Measurements from ENCODE around the gene RPS17.
"Not testable (repeated sequence)": the region's sequence is repeated elsewhere in the genome, so short reads cannot be mapped to it uniquely, and the experiment has no call there.

Gene RPS17

GRCh38 chr15:82502700-82503339 lies 37.4 kb downstream of the RPS17 start:
- H3K27ac ChIP-seq; H3K4me3 ChIP-seq; DNase-seq (ENCODE audit: low read depth, low spot score): not testable (repeated sequence)

DNA sequence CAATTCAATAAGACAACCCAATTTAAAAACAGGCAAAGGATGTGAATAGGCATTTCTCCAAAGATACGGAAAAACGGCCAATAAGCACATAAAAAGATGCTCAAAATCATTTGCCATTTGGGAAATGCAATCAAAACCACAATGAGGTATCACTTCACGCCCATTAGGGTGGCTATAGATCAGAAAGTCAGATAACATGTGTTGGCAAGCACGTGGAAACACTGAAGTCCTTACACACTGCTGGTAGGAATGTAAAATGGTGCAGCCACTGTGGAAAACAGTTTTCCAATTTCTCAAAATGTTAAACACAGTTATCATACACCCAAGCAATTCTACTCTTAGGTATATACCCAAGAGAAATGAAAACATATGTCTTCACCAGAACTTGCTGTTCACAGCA lies 39.5 kb downstream of the RPS17 start:
- not testable (repeated sequence) for H3K4me3 ChIP-seq; DNase-seq (ENCODE audit: low read depth, low spot score); H3K9ac ChIP-seq (ENCODE audit: insufficient read length); H3K9me3 ChIP-seq (ENCODE audit: low read depth, low read length); H3K36me3 ChIP-seq (ENCODE audit: insufficient read depth, low read length); H3K27ac ChIP-seq

More at GRCh38 chr15:82502700-82503339, 37.4 kb downstream of the RPS17 start:
- H3K9me3 ChIP-seq (ENCODE audit: low read depth, low read length); H3K9ac ChIP-seq (ENCODE audit: insufficient read length); H3K36me3 ChIP-seq (ENCODE audit: insufficient read depth, low read length): not testable (repeated sequence)

DNA sequence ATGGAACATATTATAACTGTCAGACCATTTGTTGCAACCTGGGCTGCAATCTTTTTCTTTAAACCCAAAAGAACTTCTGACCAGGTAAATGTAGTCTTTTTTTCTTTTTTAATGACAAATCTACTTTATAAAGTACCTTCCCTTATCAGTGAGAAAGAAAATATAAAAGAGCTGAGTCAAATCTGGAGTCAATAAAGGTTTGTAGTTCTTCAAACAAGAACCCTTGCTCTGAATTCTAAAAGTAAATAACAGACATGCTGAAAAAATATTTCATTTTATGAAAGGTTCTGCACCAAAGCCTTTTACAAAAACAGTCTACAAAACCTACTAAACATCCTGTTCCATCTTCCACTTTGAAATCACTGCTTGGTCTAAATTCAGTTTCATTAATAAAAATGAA lies 42.3 kb downstream of the RPS17 start:
- not testable (repeated sequence) for H3K36me3 ChIP-seq (ENCODE audit: insufficient read depth, low read length); H3K27ac ChIP-seq; H3K9me3 ChIP-seq (ENCODE audit: low read depth, low read length); DNase-seq (ENCODE audit: low read depth, low spot score); H3K4me3 ChIP-seq; H3K9ac ChIP-seq (ENCODE audit: insufficient read length)

GRCh38 chr15:82488250-82488649 lies 52.0 kb downstream of the RPS17 start:
- H3K9ac ChIP-seq (ENCODE audit: insufficient read length); H3K27ac ChIP-seq; H3K36me3 ChIP-seq (ENCODE audit: insufficient read depth, low read length); DNase-seq (ENCODE audit: low read depth, low spot score); H3K4me3 ChIP-seq; H3K9me3 ChIP-seq (ENCODE audit: low read depth, low read length): not testable (repeated sequence)

DNA sequence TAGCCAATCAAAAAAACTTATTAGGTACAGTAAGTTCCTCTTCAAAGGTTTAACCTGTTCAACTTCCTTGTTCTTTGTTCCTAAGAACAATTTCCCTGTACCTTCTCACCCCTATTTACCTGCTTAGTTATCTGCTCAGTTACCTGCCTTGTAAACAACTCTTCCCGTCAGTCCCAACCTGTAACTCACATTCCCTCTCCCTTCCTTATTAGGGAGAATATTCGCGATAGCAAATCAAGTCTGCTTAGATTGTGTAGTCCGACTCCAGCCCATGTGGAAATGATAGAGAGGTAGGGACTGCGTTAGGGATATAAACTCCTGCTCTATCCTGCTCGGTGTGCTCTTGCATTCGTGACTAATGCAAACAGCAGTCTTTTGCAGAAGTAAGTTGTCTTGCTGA lies 53.2 kb downstream of the RPS17 start:
- not testable (repeated sequence) for H3K27ac ChIP-seq; H3K9ac ChIP-seq (ENCODE audit: insufficient read length); H3K9me3 ChIP-seq (ENCODE audit: low read depth, low read length); H3K36me3 ChIP-seq (ENCODE audit: insufficient read depth, low read length); H3K4me3 ChIP-seq; DNase-seq (ENCODE audit: low read depth, low spot score)

All from SK-N-MC (cell line).